ENCODE data around the gene TTI1.

TTI1 gene

DNA sequence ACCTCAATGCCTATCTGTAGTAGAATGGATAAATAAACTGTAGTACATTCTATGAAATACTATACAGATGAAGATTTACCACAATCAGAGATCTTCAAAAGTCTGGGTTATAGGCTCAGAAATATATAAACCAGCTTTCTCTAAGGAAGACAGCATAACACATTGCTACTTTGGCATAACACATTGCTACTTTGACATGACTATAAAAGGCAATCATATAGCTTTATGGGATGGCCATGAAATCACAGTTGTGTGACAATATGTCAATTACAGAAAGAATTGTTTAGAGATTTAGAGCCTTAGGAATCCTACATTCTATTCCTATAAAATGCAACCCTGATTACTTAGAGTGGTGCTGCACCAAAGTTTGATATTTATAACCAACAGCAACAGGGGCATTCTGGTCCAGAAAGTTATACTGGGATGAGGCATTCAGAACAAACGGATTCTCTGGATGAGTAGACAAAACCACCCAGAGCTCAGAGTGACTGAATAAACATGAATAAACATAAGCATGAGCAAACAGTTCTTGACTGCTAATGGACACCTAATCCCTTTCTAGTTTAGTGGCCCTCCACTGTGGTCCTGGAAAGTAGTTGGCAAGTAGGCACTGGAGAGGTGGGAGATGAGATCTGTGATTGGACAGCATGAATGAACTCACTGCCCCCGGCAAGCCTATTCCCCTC lies 12.0 kb downstream of the TTI1 start:
- TF ChIP-seq TSHZ2 (CRISPR knock-in tag; IDR thresholded peaks at IDR 0.05) (no peak), SNAI2 (CRISPR knock-in tag; IDR thresholded peaks at IDR 0.05) (no peak), OSR1 (CRISPR knock-in tag; IDR thresholded peaks at IDR 0.05) (no peak), TOX (CRISPR knock-in tag; IDR thresholded peaks at IDR 0.05; ENCODE audit: borderline replicate concordance) (no peak), ISL1 (CRISPR knock-in tag; IDR thresholded peaks at IDR 0.05) (no peak), ZNF70 (CRISPR knock-in tag; IDR thresholded peaks at IDR 0.05) (no peak), TCF4 (CRISPR knock-in tag; IDR thresholded peaks at IDR 0.05; ENCODE audit: borderline replicate concordance) (no peak), PPARA (CRISPR knock-in tag; IDR thresholded peaks at IDR 0.05; ENCODE audit: borderline replicate concordance) (no peak), GLIS3 (CRISPR knock-in tag; IDR thresholded peaks at IDR 0.05) (no peak)
- TF ChIP-seq, protein P1, sequence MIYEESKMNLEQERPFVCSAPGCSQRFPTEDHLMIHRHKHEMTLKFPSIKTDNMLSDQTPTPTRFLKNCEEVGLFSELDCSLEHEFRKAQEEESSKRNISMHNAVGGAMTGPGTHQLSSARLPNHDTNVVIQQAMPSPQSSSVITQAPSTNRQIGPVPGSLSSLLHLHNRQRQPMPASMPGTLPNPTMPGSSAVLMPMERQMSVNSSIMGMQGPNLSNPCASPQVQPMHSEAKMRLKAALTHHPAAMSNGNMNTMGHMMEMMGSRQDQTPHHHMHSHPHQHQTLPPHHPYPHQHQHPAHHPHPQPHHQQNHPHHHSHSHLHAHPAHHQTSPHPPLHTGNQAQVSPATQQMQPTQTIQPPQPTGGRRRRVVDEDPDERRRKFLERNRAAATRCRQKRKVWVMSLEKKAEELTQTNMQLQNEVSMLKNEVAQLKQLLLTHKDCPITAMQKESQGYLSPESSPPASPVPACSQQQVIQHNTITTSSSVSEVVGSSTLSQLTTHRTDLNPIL (CRISPR knock-in tag; IDR thresholded peaks at IDR 0.05; ENCODE audit: low read depth) = no peak
- TF ChIP-seq, protein P2, sequence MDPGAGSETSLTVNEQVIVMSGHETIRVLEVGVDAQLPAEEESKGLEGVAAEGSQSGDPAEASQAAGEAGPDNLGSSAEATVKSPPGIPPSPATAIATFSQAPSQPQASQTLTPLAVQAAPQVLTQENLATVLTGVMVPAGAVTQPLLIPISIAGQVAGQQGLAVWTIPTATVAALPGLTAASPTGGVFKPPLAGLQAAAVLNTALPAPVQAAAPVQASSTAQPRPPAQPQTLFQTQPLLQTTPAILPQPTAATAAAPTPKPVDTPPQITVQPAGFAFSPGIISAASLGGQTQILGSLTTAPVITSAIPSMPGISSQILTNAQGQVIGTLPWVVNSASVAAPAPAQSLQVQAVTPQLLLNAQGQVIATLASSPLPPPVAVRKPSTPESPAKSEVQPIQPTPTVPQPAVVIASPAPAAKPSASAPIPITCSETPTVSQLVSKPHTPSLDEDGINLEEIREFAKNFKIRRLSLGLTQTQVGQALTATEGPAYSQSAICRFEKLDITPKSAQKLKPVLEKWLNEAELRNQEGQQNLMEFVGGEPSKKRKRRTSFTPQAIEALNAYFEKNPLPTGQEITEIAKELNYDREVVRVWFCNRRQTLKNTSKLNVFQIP (CRISPR knock-in tag; IDR thresholded peaks at IDR 0.05; ENCODE audit: borderline replicate concordance, low read depth) = no peak
- TF ChIP-seq, protein P3, sequence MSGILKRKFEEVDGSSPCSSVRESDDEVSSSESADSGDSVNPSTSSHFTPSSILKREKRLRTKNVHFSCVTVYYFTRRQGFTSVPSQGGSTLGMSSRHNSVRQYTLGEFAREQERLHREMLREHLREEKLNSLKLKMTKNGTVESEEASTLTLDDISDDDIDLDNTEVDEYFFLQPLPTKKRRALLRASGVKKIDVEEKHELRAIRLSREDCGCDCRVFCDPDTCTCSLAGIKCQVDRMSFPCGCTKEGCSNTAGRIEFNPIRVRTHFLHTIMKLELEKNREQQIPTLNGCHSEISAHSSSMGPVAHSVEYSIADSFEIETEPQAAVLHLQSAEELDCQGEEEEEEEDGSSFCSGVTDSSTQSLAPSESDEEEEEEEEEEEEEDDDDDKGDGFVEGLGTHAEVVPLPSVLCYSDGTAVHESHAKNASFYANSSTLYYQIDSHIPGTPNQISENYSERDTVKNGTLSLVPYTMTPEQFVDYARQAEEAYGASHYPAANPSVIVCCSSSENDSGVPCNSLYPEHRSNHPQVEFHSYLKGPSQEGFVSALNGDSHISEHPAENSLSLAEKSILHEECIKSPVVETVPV (CRISPR knock-in tag; IDR thresholded peaks at IDR 0.05) = no peak
- ATAC-seq = no peak

GRCh38 chr20:38018385-38018784 lies 14.9 kb downstream of the TTI1 start:
- TF ChIP-seq ZFP3 (CRISPR knock-in tag; IDR thresholded peaks at IDR 0.05) (no peak), SNAI2 (CRISPR knock-in tag; IDR thresholded peaks at IDR 0.05) (no peak), ZFP30 (CRISPR knock-in tag; IDR thresholded peaks at IDR 0.05) (no peak), ZNF565 (CRISPR knock-in tag; conservative IDR thresholded peaks at IDR 0.05; ENCODE audit: low read depth) (no peak), TOX (CRISPR knock-in tag; IDR thresholded peaks at IDR 0.05; ENCODE audit: borderline replicate concordance) (no peak), ESRRG (CRISPR knock-in tag; IDR thresholded peaks at IDR 0.05) (no peak), GLIS3 (CRISPR knock-in tag; IDR thresholded peaks at IDR 0.05) (no peak), ZC3H10 (CRISPR knock-in tag; IDR thresholded peaks at IDR 0.05) (no peak), CSDC2 (CRISPR knock-in tag; IDR thresholded peaks at IDR 0.05) (no peak), RARB (CRISPR knock-in tag; IDR thresholded peaks at IDR 0.05) (no peak), PPARA (CRISPR knock-in tag; IDR thresholded peaks at IDR 0.05; ENCODE audit: borderline replicate concordance) (no peak)
- TF ChIP-seq, protein P1 (CRISPR knock-in tag; IDR thresholded peaks at IDR 0.05; ENCODE audit: low read depth) = no peak
- TF ChIP-seq, protein P4, sequence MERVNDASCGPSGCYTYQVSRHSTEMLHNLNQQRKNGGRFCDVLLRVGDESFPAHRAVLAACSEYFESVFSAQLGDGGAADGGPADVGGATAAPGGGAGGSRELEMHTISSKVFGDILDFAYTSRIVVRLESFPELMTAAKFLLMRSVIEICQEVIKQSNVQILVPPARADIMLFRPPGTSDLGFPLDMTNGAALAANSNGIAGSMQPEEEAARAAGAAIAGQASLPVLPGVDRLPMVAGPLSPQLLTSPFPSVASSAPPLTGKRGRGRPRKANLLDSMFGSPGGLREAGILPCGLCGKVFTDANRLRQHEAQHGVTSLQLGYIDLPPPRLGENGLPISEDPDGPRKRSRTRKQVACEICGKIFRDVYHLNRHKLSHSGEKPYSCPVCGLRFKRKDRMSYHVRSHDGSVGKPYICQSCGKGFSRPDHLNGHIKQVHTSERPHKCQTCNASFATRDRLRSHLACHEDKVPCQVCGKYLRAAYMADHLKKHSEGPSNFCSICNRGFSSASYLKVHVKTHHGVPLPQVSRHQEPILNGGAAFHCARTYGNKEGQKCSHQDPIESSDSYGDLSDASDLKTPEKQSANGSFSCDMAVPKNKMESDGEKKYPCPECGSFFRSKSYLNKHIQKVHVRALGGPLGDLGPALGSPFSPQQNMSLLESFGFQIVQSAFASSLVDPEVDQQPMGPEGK (CRISPR knock-in tag; IDR thresholded peaks at IDR 0.05; ENCODE audit: borderline replicate concordance) = no peak
- TF ChIP-seq, protein P3 (CRISPR knock-in tag; IDR thresholded peaks at IDR 0.05) = no peak
- ATAC-seq = no peak
